GM10248 (cell line): ENCODE measurements around the gene PYY.
"Not testable (repeated sequence)": the region's sequence is repeated elsewhere in the genome, so short reads cannot be mapped to it uniquely, and the experiment has no call there.

Experiments
- CTCF ChIA-PET: fragments of 300-600 bp; sonication (Branson Sonifier 250); formaldehyde crosslinking; extraction: SDS; loops from one replicate; lab custom pipeline; 2021; ENCODE audit warnings: antibody characterized with exemption; lab: Yijun Ruan, JAX
- POLR2A ChIA-PET: fragments of 350-650 bp; sonication (Branson Sonifier 250); formaldehyde crosslinking; extraction: SDS; loops from one replicate; lab custom pipeline; 2020; ENCODE audit warnings: antibody characterized with exemption; lab: Yijun Ruan, JAX
- DNase-seq: peaks from one replicate; pipeline ENCODE4 v3.0.0; 2012; ENCODE audit errors: extremely low spot score
- CTCF ChIP-seq: IDR thresholded peaks from 2 replicates; pipeline ENCODE4 v1.5.1; 2012; ENCODE audit warnings: mild to moderate bottlenecking, low read depth; ENCODE audit errors: extremely low read depth, missing control alignments, control extremely low read depth

Gene PYY

GRCh38 chr17:43962479-43962878, 8.7 kb upstream of the PYY start:
- TF ChIP-seq CTCF = no peak
- ChIA-PET POLR2A (no interaction called here), CTCF (interaction anchor here (2.2 to 3.5 kb wide), 2 partner anchors 19 kb away, joined by 11 to 20 read pairs; no protein-coding TSS in a partner anchor)
- no peak for DNase-seq

- no peak for TF ChIP-seq CTCF
- ChIA-PET CTCF (interaction anchor here (1.5 to 3.5 kb wide), 2 partner anchors 16 to 18 kb away, joined by 4 to 20 read pairs; no protein-coding TSS in a partner anchor), POLR2A (no interaction called here)
- DNase-seq = no peak
Observed at GRCh38 chr17:43961954-43962353, 8.2 kb upstream of the PYY start.

GRCh38 chr17:43961292-43961691, 7.6 kb upstream of the PYY start:
- DNase-seq = not testable (repeated sequence)
- ChIA-PET POLR2A (interaction anchor here (0.6 kb wide), 1 partner anchor 26 kb away, joined by 4 read pairs; no protein-coding TSS in a partner anchor), CTCF (interaction anchor here (1.5 to 3.5 kb wide), 2 partner anchors 15 to 18 kb away, joined by 4 to 20 read pairs; no protein-coding TSS in a partner anchor)

GRCh38 chr17:43958748-43959352, 5.1 kb upstream of the PYY start:
- no peak for TF ChIP-seq CTCF
- ChIA-PET POLR2A (no interaction called here), CTCF (interaction anchor here (3.5 to 7.5 kb wide), 2 partner anchors 15 kb away, joined by 20 to 44 read pairs; partner anchors contain the start of gene PPY)

GRCh38 chr17:43956222-43956621, 2.5 kb upstream of the PYY start:
- POLR2A ChIA-PET = no interaction called here
- CTCF ChIA-PET = interaction anchor here (7.5 kb wide), 1 partner anchor 13 kb away, joined by 44 read pairs; the partner anchor contains the start of gene PPY
- no peak for DNase-seq
- no peak for TF ChIP-seq CTCF

More at GRCh38 chr17:43958748-43959352, 5.1 kb upstream of the PYY start:
- no peak for DNase-seq

- TF ChIP-seq CTCF = no peak
- CTCF ChIA-PET = interaction anchor here (1.9 to 7.5 kb wide), 2 partner anchors 10 to 75 kb away, joined by 4 to 44 read pairs; partner anchors contain the start of gene PPY
- DNase-seq = no peak
- POLR2A ChIA-PET = no interaction called here
Observed at GRCh38 chr17:43952724-43953666, 745 bp downstream of the PYY start.

GRCh38 chr17:43952351-43952723, 1.4 kb downstream of the PYY start:
- DNase-seq = no peak
- ChIA-PET CTCF (interaction anchor here (1.3 to 7.5 kb wide), 2 partner anchors 9 to 13 kb away, joined by 3 to 44 read pairs; partner anchors contain the start of gene PPY), POLR2A (no interaction called here)
- no peak for TF ChIP-seq CTCF
